ENCODE measurements around the gene TTPAL. TPM values are rescaled to one million over a fixed set of nuclear protein-coding genes. Genes with fewer than 3 reads are reported as not detected.

TTPAL gene
- total and polyA plus RNA-seq, 2 donors (not counting 3 experiments of a cell fraction or from before 2014, with no cell fraction given), result 4.0 to 8.0 TPM

DNA sequence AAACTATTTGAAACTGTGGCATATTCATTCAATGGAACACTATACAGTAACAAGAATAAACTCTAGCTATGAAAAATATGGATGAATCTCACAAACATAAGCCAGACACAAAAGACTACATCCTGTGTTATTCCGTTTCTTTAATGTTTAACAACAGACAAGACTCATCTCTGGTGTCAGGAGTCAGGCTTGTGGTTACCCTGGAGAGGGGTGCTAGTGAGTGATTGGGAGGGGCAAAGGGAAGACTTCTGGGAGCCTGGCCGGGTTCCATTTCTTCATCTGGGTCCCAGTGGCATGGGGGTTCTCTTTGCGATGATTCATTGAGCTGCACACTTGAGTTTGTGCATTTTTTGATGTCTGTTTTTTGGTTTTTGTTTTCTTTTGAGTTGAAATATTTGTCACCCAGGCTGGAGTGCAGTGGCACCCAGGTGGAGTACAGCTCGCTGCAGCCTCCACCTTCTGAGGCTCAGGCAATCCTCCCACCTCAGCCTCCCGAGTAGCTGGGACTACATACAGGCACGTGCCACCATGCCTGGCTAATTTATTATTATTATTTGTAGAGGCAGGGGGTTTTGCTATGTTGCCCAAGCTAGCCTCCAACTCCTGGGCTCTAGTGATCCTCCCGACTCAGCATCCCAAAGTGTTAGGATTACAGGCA lies 21.2 kb upstream of the TTPAL start:
- Histone ChIP-seq H3K79me2 (ENCODE audit: control insufficient read depth, insufficient read depth, low read length) (no peaks in the 10 kb centered on the region), H3K4me2 (ENCODE audit: insufficient read depth, low read length) (no peak overlapping the region), H3K27ac (ENCODE audit: insufficient read depth, low read depth, low read length) (no peak overlapping the region), H3K9me1 (replicated peaks; ENCODE audit: control insufficient read depth, extremely low read depth, insufficient read depth, low read length) (no peaks in the 10 kb centered on the region), H3K36me3 (ENCODE audit: control insufficient read depth in 2 of 2, extremely low read depth in 1 of 2, insufficient read depth in 2 of 2, low read length in 2 of 2) (no peaks in the 10 kb centered on the region), H3K4me3 (replicated peaks in 1 of 3; ENCODE audit: insufficient read depth in 1 of 3, low read depth in 1 of 3, low read length in 3 of 3) (no peak overlapping the region), H2AFZ (ENCODE audit: low read depth, low read length) (no peak overlapping the region), H3K4me1 (ENCODE audit: control insufficient read depth, extremely low read depth, insufficient read depth, low read length) (no peaks in the 10 kb centered on the region), H4K20me1 (replicated peaks; ENCODE audit: control insufficient read depth, extremely low read depth, insufficient read depth, low read length) (no peaks in the 10 kb centered on the region), H3K27me3 (ENCODE audit: control insufficient read depth in 2 of 2, insufficient read depth in 2 of 2, low read length in 2 of 2) (peaks cover 2% of the 10 kb centered on the region in 2 experiments), H3K9me3 (replicated peaks; ENCODE audit: control insufficient read depth, insufficient read depth, low read length) (no peaks in the 10 kb centered on the region), H3K9ac (replicated peaks; ENCODE audit: extremely low read depth, insufficient read depth, low read length) (no peak overlapping the region)
- intact Hi-C loops (cut with micrococcal nuclease), result no loop called here
- DNase-seq (ENCODE audit: low read depth, low spot score), result no peak
- ChIA-PET POLR2A (no interaction called here), CTCF (no interaction called here)
- BruUV-seq (replicated peaks), result no TSS peak
- dilution Hi-C loops (cut with MboI; ENCODE audit: extremely low pct_ligation_motif_present, low sequenced_read_pairs), result no loop called here
- TF ChIP-seq JUN (IDR thresholded peaks at IDR 0.05; ENCODE audit: borderline replicate concordance, insufficient read depth, insufficient read length, low read depth) (no peak), MAX (IDR thresholded peaks at IDR 0.05; ENCODE audit: insufficient read depth, insufficient read length) (no peak)
- FAIRE-seq, result no peak

DNA sequence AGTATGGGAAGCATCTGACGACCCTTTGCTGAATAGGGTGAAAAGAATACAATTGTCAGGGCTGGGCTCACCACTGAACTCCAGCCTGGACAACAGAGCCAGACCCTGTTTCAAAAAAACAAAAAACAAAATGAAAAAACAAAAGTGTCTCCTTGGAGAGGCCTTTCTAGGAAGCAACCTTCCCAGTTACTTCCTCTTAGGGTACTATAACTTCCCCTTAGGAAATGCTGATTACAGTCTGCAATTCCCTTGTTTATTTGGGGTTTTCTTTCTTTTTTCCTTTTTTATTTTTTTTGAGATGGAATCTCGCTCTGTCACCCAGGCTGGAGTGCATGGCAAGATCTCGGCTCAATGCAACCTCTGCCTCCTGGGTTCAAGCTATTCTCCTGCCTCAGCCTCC lies 20.5 kb upstream of the TTPAL start:
- peaks cover 2% of the 10 kb centered on the region in 2 experiments for H3K27me3 ChIP-seq (ENCODE audit: control insufficient read depth in 2 of 2, insufficient read depth in 2 of 2, low read length in 2 of 2)
- H4K20me1 ChIP-seq (replicated peaks; ENCODE audit: control insufficient read depth, extremely low read depth, insufficient read depth, low read length), result no peaks in the 10 kb centered on the region
- no peaks in the 10 kb centered on the region for H3K9me1 ChIP-seq (replicated peaks; ENCODE audit: control insufficient read depth, extremely low read depth, insufficient read depth, low read length)
- dilution Hi-C loops (cut with MboI; ENCODE audit: extremely low pct_ligation_motif_present, low sequenced_read_pairs) (no loop called here), intact Hi-C loops (cut with micrococcal nuclease) (no loop called here)
- no peaks in the 10 kb centered on the region for H3K4me1 ChIP-seq (ENCODE audit: control insufficient read depth, extremely low read depth, insufficient read depth, low read length)
- no peak overlapping the region for H3K27ac ChIP-seq (ENCODE audit: insufficient read depth, low read depth, low read length)
- BruUV-seq (replicated peaks), result no TSS peak
- no peaks in the 10 kb centered on the region for H3K36me3 ChIP-seq (ENCODE audit: control insufficient read depth in 2 of 2, extremely low read depth in 1 of 2, insufficient read depth in 2 of 2, low read length in 2 of 2)
- POLR2A ChIA-PET, result no interaction called here
- no peak overlapping the region for H2AFZ ChIP-seq (ENCODE audit: low read depth, low read length)
- no peak overlapping the region for H3K4me2 ChIP-seq (ENCODE audit: insufficient read depth, low read length)
- no peak overlapping the region for H3K4me3 ChIP-seq (replicated peaks in 1 of 3; ENCODE audit: insufficient read depth in 1 of 3, low read depth in 1 of 3, low read length in 3 of 3)
- TF ChIP-seq EZH2 (IDR thresholded peaks at IDR 0.05; ENCODE audit: borderline replicate concordance, low read depth, low read length, severe bottlenecking) (no peak), MAX (IDR thresholded peaks at IDR 0.05; ENCODE audit: insufficient read depth, insufficient read length) (no peak), FOS (IDR thresholded peaks at IDR 0.05; ENCODE audit: borderline replicate concordance, insufficient read depth, low read length) (no peak), MYC (IDR thresholded peaks at IDR 0.05; ENCODE audit: low read depth, low read length) (no peak), JUN (IDR thresholded peaks at IDR 0.05; ENCODE audit: borderline replicate concordance, insufficient read depth, insufficient read length, low read depth) (no peak), GATA2 (IDR thresholded peaks at IDR 0.05; ENCODE audit: insufficient read depth, insufficient read length, low read depth, low read length) (no peak), POLR2A (IDR thresholded peaks at IDR 0.05; ENCODE audit: low read depth, low read length) (no peak), POLR2AphosphoS5 (IDR thresholded peaks at IDR 0.05; ENCODE audit: insufficient read depth, low read depth, low read length) (no peak)
- TF ChIP-seq, protein P1, sequence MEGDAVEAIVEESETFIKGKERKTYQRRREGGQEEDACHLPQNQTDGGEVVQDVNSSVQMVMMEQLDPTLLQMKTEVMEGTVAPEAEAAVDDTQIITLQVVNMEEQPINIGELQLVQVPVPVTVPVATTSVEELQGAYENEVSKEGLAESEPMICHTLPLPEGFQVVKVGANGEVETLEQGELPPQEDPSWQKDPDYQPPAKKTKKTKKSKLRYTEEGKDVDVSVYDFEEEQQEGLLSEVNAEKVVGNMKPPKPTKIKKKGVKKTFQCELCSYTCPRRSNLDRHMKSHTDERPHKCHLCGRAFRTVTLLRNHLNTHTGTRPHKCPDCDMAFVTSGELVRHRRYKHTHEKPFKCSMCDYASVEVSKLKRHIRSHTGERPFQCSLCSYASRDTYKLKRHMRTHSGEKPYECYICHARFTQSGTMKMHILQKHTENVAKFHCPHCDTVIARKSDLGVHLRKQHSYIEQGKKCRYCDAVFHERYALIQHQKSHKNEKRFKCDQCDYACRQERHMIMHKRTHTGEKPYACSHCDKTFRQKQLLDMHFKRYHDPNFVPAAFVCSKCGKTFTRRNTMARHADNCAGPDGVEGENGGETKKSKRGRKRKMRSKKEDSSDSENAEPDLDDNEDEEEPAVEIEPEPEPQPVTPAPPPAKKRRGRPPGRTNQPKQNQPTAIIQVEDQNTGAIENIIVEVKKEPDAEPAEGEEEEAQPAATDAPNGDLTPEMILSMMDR (IDR thresholded peaks at IDR 0.05; ENCODE audit: extremely low read depth in 1 of 2, insufficient read depth in 1 of 2, low read depth in 1 of 2, low read length in 2 of 2), result no peak
- DNase-seq (ENCODE audit: low read depth, low spot score), result no peak
- CTCF ChIA-PET, result interaction anchor here (1.9 kb wide), 1 partner anchor 40 kb away, joined by 4 read pairs; no protein-coding TSS in a partner anchor
- no peaks in the 10 kb centered on the region for H3K9me3 ChIP-seq (replicated peaks; ENCODE audit: control insufficient read depth, insufficient read depth, low read length)
- no peaks in the 10 kb centered on the region for H3K79me2 ChIP-seq (ENCODE audit: control insufficient read depth, insufficient read depth, low read length)
- FAIRE-seq, result no peak
- H3K9ac ChIP-seq (replicated peaks; ENCODE audit: extremely low read depth, insufficient read depth, low read length), result no peak overlapping the region

Data from endothelial cell of umbilical vein (primary cell).